ENCODE measurements around the gene ABCB8. TPM values are rescaled to one million over a fixed set of nuclear protein-coding genes. Genes with fewer than 3 reads are reported as not detected.

ABCB8 gene
- total and polyA plus RNA-seq, 9 of the 15 experiments (the other 6 are each of a cell fraction or from before 2014, with no cell fraction given): 7.6 to 106 (median 36.3) TPM

- TF ChIP-seq CUX1 (CRISPR knock-in tag; IDR thresholded peaks at IDR 0.05) (no peak), KDM5B (IDR thresholded peaks at IDR 0.05; ENCODE audit: insufficient replicate concordance, low read depth, low read length) (no peak), ZNF197 (CRISPR knock-in tag; IDR thresholded peaks at IDR 0.05; ENCODE audit: low read depth) (no peak), PRDM10 (IDR thresholded peaks at IDR 0.05; ENCODE audit: partially characterized antibody) (peak; percentile 9), MYC (IDR thresholded peaks at IDR 0.05; ENCODE audit: low read depth, low read length) (peak; percentile 77; the same call in 1 of the 2 replicates), MYC (CRISPR knock-in tag; IDR thresholded peaks at IDR 0.05; ENCODE audit: borderline replicate concordance, low read depth) (peak; percentile 75; the same call in 1 of the 2 replicates), ZNF57 (CRISPR knock-in tag; IDR thresholded peaks at IDR 0.05) (no peak), ZNF384 (IDR thresholded peaks at IDR 0.05; ENCODE audit: low read depth, low read length) (no peak), PTBP1 (IDR thresholded peaks at IDR 0.05; ENCODE audit: low read depth, low read length) (no peak), CEBPG (CRISPR knock-in tag; IDR thresholded peaks at IDR 0.05) (no peak), CEBPG (tag; conservative IDR thresholded peaks at IDR 0.05 in 1 of 2, IDR thresholded peaks at IDR 0.05 in 1 of 2) (peak in 1 of 2 experiments; percentile 43; a peak in 2 of 4 replicates), HDAC6 (IDR thresholded peaks at IDR 0.05; ENCODE audit: low read depth, low read length) (no peak), MEIS2 (IDR thresholded peaks at IDR 0.05; ENCODE audit: partially characterized antibody) (peak; percentile 59), HNRNPL (IDR thresholded peaks at IDR 0.05; ENCODE audit: low read depth, low read length) (no peak), MCM5 (IDR thresholded peaks at IDR 0.05; ENCODE audit: low read depth) (no peak), ZNF174 (CRISPR knock-in tag; IDR thresholded peaks at IDR 0.05) (no peak), MXD1 (CRISPR knock-in tag; IDR thresholded peaks at IDR 0.05; ENCODE audit: borderline replicate concordance, poor library complexity, severe bottlenecking) (peak; percentile 89), TAF1 (IDR thresholded peaks at IDR 0.05; ENCODE audit: control insufficient read depth, extremely low read depth, insufficient read depth, low read length, severe bottlenecking) (peak; percentile 41)
Observed at GRCh38 chr7:151083071-151083823, 55.0 kb downstream of the ABCB8 start, which contains the start of gene TMUB1 (continued).

Measured in K562 (cell line).